HG03097 (cell line): ENCODE measurements around the gene NR2E3.

Experiments
- ATAC-seq: cut with Tn5 transposase; IDR thresholded peaks from one replicate; pipeline ENCODE4 v1.9.1; 2021; ENCODE audit not compliant: unreplicated experiment, low FRiP score

The NR2E3 gene

DNA sequence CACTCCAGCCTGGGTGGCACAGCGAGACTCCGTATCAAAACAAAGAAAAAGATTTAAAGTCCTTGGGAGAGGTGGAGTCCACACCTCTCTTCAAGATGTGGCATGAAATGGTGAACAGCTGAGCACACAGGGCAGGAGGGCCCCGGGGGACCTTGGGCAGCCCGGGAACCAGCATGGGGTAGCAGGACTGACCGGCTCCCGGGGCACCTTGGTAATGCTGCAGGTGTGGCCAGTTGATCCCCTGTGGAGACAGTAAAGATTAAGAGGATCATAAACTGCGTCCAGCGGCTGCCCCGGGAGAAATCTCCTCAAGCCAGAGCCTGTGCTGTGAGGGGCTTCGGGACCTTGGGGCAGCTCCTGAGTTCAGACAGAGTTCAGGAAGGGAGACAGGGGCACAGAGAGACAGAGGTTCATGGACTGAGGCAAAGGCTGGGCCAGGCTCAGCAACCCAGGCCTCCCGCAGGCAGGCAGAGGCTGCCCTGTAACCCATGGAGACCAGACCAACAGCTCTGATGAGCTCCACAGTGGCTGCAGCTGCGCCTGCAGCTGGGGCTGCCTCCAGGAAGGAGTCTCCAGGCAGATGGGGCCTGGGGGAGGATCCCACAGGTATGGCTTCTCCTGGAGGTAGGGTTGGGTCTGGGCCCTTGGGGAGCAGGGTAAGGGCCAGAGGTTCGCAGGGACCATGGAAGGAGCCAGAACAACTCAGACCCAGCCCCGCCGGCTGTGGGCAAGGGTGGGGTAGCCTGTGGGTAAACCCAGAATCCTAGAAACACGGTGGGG, at the start of gene NR2E3:
NR2E3 (plus strand) TSS at position 299 of the 780 bp plus-strand sequence; CDS start at position 489, 190 bp downstream.
- ATAC-seq: no peak

DNA sequence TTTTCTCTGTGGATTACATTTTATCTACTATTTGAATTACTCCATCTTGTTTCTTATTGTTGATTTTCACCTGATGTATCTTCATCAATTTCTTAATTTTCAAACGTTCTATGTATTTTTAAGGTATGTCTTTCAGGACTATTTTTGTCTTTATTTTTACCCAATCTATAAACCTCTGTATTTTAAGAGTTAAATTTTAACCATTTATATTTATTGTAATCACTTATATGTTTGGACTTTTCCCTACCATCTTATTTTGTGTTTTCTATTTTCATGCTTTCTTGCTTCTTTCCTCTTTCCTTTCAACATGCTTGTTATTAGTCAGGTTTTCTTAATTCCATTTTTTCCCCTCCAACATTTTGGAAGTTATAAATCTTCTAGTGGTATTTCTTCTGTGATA, 49.5 kb upstream of the NR2E3 start:
- no peak for ATAC-seq

DNA sequence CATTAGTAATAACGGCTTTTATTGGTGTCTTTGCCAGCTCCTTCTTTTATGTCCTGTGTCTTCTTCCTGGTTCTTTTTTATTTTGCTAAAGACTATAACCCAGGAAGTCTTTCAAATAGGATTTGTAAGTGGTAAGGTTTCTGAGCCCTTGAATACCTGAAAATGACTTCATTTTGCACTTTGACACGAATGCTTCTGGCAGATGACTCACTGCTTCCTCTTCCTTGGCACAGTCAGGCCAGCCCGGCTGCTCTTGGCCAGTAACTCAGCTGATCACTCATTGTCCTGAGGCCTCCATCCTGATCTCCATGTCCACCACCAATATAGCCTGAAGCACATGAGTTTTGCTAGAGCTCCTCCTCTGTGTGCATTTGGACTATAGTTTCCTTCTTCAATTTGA, 48.7 kb upstream of the NR2E3 start:
- no peak for ATAC-seq

DNA sequence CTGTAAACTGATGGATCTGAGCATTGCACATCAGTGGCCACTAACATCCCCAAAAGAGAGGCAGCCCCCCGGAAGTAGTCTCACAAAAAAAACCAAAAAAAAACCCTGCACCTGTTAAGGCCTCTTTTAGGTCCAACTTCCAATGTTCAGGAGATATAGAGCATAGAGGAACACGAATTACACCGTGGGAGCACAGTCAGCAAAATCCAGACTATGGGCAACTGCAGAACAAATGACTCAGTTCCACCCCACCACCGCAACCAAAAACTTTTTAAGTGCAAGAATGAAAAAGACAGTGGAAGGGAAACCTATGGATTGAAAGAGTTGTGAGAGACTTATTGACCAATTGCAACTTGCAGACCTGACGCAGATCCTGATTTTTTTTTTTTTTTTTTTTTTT, 42.2 kb upstream of the NR2E3 start:
- ATAC-seq: no peak

DNA sequence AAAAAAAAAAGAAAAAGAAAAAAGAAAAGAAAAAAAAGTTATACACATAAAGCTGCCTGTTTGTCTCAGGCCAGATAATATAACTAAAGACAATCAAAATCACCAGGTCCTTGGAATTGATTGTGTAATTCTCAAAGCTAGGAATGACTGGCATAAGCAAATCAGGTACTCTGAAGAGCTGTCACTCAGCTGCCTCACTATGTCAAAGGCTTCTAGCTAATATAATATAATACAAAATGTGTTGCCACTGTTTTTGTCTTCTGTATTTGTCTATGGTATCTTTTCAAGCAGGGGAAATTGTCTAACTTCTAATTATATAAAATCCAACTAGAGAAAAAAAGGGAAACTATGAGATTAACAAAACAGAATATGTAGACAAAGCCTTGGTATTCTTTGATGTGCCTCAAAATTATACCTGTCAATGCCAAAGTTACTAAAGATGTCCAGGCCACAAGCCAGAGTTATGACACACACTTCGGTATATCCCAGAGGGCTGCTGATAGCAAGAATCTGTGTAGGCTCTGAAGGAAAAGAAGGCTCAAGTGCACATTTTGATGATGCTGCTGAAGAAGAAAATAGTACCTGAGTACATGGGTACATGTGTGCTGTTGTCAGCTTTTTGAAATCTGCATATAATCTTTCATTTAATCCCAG, 37.0 kb upstream of the NR2E3 start:
- ATAC-seq: no peak

DNA sequence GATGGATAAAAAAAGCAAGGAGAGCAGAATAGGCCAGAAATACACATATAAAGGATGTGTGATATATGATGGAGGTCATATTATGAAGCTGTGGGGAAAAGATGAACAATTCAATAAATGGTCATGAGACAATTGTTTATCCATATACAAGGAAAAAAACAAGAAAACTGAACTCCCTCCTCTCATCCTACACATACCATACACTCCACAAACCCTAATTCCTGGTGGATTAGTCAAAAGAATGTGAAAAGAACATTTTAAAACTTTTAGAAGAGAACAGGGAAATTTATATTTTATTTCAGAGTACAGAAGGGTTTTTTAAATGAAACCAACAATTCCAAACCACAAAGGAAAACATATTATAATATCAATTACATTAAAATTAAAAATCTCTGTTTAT, 34.5 kb upstream of the NR2E3 start:
- ATAC-seq: no peak

DNA sequence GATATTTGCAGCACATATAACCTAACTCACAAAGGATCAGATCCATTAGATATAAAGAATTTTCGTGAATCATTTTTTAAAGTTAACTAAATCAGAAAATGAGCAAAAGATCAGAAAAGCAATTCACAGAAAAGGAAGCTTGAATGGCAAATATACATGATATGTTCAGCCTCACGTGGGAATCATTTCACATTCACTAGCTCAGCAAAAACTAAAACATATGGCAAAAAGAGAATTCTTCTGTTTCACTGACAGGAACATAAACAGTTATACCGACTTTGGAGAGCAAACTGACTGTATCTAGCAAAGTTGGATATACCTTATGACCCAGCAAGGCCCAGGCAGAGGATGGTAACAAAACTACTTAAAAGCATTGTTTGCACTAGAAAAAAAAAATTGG, 34.0 kb upstream of the NR2E3 start:
- no peak for ATAC-seq

DNA sequence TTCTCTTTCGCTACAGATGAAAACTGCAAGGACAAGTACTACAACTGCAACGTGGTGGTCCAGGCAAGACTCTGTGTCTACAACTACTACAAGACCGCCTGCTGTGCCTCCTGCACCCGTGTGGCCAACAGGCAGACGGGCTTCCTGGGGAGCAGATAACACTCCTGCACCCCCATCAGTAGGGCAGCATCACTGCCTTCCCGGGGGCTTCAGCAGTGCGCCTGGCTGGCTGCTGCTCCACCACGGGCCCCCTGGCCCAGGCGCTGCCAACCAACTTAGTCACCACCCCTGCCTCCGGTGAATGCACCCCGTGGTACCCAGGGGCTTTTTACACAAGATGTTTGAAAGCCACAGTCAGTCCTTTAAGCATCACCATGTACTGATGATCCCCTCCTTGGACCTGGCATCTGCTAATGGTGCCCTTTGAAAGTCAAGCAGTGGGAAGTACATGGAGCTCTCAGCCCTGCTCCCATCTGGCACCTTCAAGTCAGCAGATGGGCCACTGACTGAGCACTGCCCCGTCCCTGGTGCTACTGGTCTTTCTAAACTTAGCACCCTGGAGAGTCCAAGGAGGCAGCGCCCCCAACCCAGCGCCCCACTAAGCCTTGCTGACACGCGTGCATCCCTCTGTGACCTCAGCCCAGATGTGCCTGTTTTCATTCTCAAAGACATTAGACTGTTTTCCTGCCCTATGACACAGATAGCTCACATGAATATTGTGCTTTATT, 33.0 kb upstream of the NR2E3 start:
- ATAC-seq: no peak

DNA sequence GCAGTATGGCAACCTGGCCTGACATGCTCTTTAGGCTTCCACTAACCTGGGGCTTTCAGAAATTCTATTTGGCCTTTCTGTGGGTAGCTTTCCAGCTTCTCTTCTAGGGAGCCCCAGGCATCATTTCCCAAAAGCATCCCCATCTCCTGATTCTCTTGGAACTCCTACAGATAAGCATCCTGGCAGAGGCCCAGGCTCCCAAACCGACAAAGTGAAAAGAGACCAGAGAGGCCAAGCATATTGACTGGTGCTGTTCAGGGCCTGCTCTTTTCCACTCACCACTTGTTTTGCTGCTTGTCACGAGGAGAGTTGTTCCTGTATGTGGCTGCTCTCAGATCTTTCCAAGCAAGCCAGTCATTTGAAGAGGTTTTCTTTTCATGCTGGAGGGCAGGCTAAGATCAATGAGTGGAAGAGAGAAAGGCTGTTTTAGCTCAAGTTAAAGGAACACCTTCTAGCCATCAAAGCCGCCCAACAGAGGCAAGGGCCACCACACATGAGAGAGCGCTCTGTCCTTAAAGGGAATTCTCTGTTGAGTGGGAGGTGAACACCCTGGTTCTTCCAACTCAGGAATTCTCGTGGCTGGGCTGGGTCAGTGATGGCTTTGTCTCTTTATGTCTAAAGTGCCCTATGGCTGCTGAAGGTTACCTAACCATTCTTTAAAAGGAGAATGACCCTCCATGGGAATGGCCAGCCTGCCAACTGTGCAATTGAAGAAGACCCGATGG, 31.1 kb upstream of the NR2E3 start:
- ATAC-seq: no peak

DNA sequence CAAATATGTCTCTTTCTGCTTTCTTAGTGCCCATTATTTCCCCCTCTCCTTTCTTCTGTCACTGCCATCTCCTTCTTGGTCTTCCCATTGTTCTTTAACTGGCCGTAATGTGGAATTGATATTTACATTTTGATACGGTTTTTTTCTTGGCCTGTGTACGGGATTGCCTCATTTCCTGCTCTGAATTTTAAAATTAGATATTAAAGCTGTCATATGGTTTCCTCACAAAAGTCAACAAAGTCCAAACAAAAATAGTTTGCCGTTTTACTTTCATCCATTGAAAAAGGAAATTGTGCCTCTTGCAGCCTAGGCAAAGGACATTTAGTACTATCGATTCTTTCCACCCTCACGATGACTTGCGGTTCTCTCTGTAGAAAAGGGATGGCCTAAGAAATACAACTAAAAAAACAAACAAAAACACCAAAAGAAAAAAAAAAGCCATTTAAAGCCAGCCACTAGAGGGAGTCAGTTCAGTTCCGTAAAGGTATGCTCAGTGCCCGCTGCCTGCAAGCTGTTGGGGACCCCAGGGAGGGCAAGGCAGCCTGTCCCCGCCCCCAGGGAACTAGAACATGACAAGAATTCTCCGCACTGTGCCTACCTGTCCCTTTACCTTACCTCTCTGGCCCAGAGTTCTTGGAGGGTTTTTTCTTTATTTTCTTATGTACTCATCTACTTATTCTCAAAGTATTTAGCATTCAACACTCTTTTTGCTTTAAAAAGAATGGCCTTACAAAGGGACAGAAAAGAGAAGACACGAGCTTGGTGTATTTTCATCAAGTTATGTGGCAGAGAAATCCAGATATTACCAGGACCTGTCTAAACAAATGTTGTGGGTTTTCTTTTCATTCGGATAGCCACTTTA, 30.0 kb upstream of the NR2E3 start:
- ATAC-seq: no peak

DNA sequence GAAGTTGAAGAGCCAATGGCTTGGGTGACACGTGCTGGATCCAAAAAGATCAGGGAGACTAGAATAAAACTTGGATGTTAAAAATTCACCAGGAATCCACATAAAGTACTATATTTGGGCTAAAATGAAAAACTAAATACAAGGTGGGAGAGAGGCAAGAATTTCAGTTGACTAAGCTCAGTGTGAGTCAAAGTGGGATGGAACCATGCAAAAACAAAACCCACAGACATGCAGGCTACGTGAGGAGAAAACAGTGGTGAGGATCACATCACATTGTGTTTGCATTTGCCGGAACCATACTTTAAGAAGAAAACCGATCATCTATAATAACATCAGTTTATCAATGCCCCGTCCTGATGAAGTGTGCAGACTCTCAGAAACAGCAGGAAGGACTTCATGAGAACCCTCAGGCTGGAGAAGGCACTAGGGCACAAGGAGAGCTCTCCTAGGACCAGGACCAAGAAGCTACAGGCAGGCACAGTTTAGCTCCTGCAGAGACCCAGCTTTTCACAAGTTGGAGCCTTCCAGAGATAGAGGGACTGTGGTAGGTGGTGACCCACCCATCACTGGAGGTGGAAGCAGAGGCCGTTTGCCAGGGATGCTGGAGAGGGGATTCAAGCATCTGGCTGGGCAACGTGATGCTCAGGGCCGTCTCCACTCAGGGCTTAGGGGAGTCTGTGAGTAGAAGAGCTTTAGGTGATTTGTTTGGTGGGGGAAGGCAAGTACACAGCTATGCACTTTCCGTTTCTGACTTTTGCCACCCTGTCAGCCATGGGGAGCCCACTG, 29.0 kb upstream of the NR2E3 start:
- no peak for ATAC-seq

DNA sequence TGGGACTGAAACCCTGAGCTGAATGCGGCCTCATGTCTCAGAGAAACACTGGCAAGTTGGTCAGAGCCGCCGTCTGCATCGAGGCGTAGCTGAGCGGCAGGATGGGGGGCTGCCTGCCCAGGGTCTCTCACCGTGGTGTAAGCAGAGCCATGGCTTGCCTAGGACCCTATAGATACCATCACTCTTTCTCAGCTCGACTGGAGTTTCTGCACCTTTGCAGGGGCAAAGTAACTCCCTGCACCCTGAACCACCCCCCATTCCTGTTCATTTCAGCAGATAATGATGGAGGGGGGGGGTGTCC, 28.4 kb upstream of the NR2E3 start:
- ATAC-seq: no peak

DNA sequence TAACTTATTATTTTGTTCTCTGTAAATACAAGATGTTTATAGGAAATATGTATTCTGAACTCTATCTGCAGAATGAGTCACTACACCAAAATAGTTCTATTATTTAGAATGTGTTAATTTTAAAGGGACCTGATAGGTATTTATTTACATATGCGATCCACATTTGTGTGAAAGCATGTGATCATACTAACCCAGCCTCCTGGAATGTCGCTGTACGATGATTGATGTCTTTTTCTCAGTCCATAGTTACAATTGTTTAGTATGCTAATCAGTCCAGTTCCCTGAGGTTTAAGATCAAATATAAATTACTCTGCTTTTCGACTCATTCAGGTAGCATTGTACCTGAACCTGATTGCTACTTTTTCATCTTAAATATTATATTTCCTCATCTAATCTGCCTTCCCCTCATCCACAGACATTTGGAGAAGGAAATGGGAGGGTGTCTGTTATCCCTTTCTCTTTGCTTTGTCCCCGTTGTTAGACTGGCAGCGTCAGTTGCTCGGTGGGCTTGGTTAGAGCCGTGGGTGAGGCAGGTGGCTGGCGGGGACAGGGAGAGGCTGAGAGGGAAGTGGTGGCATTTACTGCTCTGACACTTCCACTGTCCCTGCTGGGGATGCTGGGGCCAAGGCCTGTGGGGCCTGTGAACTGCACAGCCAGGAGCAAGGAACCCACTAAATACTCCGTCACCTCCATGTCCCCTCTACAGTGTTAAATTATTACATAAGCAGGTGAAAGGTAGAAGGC, 27.8 kb upstream of the NR2E3 start:
- ATAC-seq: no peak

DNA sequence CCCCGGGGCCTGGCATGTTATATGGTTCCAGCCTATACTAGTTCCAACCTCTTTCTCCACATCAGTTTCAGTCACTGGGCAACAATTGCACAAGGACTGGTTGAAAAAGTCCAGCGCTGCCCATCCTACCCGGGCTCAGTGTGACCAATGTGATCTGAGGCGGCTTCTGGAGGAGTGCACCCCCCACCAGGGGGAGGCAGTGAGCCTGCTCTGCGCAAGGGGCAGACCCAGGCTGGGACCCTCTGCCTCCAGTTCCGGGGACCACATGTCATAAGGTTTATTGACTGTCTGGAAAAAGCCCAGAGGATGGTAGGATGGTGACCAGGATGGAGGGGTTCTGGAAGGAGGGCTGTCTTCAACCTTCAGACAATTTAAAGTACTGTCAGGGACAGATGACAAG, 25.6 kb upstream of the NR2E3 start:
- no peak for ATAC-seq

DNA sequence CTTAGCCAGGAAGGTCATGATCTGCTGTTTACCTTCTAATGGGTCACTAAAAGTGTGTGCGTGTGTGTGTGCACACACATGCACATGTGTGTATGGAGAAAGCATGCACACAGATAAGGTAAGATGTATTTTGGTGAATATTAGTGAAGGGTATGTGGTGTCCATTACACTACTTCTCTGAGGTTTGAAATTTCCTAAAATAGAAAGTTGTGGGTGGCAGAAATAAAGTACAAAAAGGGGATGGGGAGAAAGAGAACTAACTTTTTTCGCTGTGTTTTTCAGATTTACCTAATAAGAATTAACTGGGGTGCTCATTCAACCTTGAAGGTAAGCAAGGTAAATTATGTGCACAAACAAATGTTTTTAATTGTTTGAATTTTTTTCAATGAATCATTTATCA, 24.4 kb upstream of the NR2E3 start:
- ATAC-seq: no peak

DNA sequence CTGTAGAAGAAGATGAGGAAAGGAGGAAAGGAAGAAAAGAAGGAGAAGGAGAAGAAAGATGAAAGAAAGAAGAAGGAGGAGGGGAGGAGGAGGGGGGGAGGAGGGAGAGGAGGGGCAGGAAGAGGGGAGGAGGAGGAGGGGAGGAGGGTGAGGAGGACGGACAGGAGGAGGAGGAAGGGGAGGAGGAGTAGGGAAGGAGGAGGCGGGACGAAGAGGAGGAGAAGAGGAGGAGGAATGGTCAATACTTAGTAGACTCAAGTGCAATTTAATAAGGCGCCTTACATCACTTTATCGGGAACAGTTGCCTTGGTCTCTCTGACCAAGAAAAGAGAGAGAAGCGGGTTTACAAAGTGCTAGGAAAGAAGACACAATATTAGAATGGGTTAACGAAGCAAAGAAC, 23.7 kb upstream of the NR2E3 start:
- no peak for ATAC-seq

DNA sequence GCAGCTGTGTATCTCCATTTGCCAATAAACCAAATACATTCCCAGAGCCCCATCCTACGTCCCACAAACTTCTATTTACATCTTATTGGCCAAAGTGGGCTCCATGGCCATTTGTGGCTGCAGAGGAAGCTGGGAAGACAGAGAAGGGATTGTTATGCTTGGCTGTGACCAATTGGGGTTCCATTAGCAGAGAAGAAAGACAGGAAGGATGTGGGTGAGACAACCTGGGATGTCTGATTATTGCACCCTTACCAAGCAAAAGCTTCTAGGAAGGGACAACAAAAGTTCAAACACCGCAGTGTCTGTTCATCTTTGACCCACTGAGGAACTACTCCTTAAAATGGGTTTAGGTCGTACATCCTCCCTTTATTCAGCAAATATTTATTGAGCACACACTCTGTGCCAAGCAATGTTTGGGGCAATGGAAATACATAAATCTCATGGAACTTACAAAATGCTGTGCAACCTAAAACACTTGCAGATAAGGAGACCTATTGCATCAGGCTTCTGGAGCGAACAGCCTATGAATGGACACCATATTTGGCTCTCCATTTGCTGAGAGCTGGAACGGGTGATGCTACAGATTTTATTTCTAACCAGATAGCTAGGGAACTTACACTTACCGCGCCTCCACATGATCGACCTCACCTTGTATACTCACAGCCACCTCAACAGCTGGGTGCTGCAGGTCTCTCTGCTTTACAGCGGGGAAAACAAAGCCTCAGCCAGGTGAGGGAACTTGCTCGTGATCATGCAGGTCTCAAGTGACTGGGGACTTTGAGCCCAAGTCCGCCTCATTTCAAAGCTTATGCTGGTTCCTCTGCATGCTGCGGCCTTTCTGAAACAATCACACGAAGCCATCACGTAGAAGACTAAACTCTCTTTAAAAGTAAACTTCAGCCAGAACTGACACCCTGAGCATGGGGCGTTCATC, 21.4 kb upstream of the NR2E3 start:
- no peak for ATAC-seq

DNA sequence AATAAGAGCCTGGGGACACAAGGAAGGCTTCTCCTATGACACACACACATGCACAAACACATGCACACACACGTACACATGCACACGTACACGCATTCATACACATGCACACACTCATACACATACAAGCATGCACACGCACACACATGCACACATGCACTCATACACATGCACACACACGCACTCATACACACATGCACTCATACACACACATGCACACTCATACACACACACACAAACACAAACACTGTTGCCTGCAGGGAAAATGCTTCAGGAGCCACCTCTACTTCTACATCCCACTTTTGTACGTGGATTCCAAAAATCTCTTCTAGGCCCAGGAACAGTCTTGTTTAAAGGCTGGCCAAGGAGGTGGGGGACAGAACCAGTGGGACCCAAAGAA, 20.7 kb upstream of the NR2E3 start:
- ATAC-seq: no peak
